ENCODE results near the gene GPR161. TPM values are rescaled to one million over a fixed set of nuclear protein-coding genes. Genes with fewer than 3 reads are reported as not detected.

The GPR161 gene
- total RNA-seq, 2 experiments from 2014 or later: not detected

DNA sequence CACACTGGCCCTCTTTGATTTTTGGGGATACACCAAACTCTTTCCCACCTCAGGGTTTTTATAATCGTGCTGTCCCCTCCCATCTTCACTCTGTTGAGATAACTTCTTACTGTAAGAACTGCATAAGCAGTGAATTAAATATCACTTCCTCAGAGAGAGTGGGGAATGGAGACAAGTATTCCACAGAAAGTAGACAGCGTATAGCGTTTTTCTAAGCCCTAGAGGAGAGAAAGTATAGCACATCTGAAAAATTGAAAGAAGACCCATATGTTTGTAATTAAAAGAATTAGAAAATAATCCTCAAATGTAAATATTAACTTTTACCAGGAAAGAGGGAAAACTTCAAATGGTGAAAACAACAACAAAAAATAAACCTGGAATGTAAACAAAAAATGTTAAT lies 67.3 kb downstream of the GPR161 start:
- Mint-ChIP-seq H3K27ac (no peak overlapping the region), H3K4me3 (no peak overlapping the region), H3K36me3 (ENCODE audit: low read depth) (peaks cover 82% of the 10 kb centered on the region), H3K9me3 (no peaks in the 10 kb centered on the region), H3K4me1 (ENCODE audit: low read depth) (no peaks in the 10 kb centered on the region), H3K27me3 (no peaks in the 10 kb centered on the region)
- CTCF ChIA-PET: interaction anchor here (1.9 kb wide), 1 partner anchor 13 kb away, joined by 7 read pairs; no protein-coding TSS in a partner anchor
- Histone ChIP-seq H3K27me3 (ENCODE audit: control insufficient read depth in 1 of 2, insufficient read depth in 2 of 2, low read length in 2 of 2) (no peaks in the 10 kb centered on the region), H3K27ac (ENCODE audit: low read depth in 1 of 2, low read length in 2 of 2) (no peak overlapping the region), H3K9me3 (ENCODE audit: control insufficient read depth in 1 of 2, insufficient read depth in 1 of 2, low read length in 2 of 2) (no peaks in the 10 kb centered on the region), H3K4me3 (ENCODE audit: low read length) (no peak overlapping the region), H3K36me3 (ENCODE audit: insufficient read depth, low read length) (peaks cover 69% of the 10 kb centered on the region), H3K4me1 (ENCODE audit: insufficient read depth, low read length) (no peaks in the 10 kb centered on the region)
- DNase-seq (no peak), ATAC-seq (ENCODE audit: poor library complexity) (no peak)
- TF ChIP-seq CTCF (IDR thresholded peaks at IDR 0.05): no peak
- intact Hi-C loops (cut with DNase I, micrococcal nuclease): loop anchor here in 1 of 2 experiments (10.0 kb wide), 1 partner anchor 135 kb away; the partner anchor contains the start of genes DCAF6 and MPC2
- POLR2A ChIA-PET: no interaction called here

- Histone ChIP-seq H3K4me1 (ENCODE audit: insufficient read depth, low read length) (no peaks in the 10 kb centered on the region), H3K36me3 (ENCODE audit: insufficient read depth, low read length) (peaks cover 49% of the 10 kb centered on the region), H3K4me3 (ENCODE audit: low read length) (no peak overlapping the region), H3K9me3 (ENCODE audit: control insufficient read depth in 1 of 2, insufficient read depth in 1 of 2, low read length in 2 of 2) (no peaks in the 10 kb centered on the region), H3K27me3 (ENCODE audit: control insufficient read depth in 1 of 2, insufficient read depth in 2 of 2, low read length in 2 of 2) (no peaks in the 10 kb centered on the region), H3K27ac (ENCODE audit: low read depth in 1 of 2, low read length in 2 of 2) (no peak overlapping the region)
- CTCF ChIA-PET: no interaction called here
- no peak for ATAC-seq (ENCODE audit: poor library complexity)
- POLR2A ChIA-PET: no interaction called here
- H3K36me3 Mint-ChIP-seq (ENCODE audit: low read depth): peaks cover 63% of the 10 kb centered on the region
- no peak overlapping the region for H3K27ac Mint-ChIP-seq
- TF ChIP-seq CTCF (IDR thresholded peaks at IDR 0.05): no peak
- no peaks in the 10 kb centered on the region for H3K9me3 Mint-ChIP-seq
- intact Hi-C loops (cut with DNase I, micrococcal nuclease): loop anchor here in 1 of 2 experiments (10.0 kb wide), 1 partner anchor 131 kb away; the partner anchor contains the start of genes DCAF6 and MPC2
- DNase-seq: no peak
- H3K4me1 Mint-ChIP-seq (ENCODE audit: low read depth): no peaks in the 10 kb centered on the region
- H3K27me3 Mint-ChIP-seq: no peaks in the 10 kb centered on the region
- H3K4me3 Mint-ChIP-seq: no peak overlapping the region
Observed at GRCh38 chr1:168065506-168065905, 71.2 kb downstream of the GPR161 start.

GRCh38 chr1:168064216-168064615 lies 72.5 kb downstream of the GPR161 start:
- DNase-seq: no peak
- Mint-ChIP-seq H3K9me3 (no peaks in the 10 kb centered on the region), H3K4me3 (no peak overlapping the region), H3K4me1 (ENCODE audit: low read depth) (no peaks in the 10 kb centered on the region), H3K27me3 (no peaks in the 10 kb centered on the region), H3K27ac (no peak overlapping the region), H3K36me3 (ENCODE audit: low read depth) (peaks cover 54% of the 10 kb centered on the region)
- ChIA-PET POLR2A (interaction anchor here (0.6 kb wide), 1 partner anchor 348 kb away, joined by 3 read pairs; no protein-coding TSS in a partner anchor), CTCF (interaction anchor here (1.6 kb wide), 1 partner anchor 18 kb away, joined by 6 read pairs; no protein-coding TSS in a partner anchor)
- intact Hi-C loops (cut with DNase I, micrococcal nuclease): loop anchor here in 1 of 2 experiments (10.0 kb wide), 1 partner anchor 129 kb away; the partner anchor contains the start of genes DCAF6 and MPC2
- H3K9me3 ChIP-seq (ENCODE audit: control insufficient read depth in 1 of 2, insufficient read depth in 1 of 2, low read length in 2 of 2): no peaks in the 10 kb centered on the region
- no peak for ATAC-seq (ENCODE audit: poor library complexity)
- TF ChIP-seq CTCF (IDR thresholded peaks at IDR 0.05): no peak
- peaks cover 38% of the 10 kb centered on the region for H3K36me3 ChIP-seq (ENCODE audit: insufficient read depth, low read length)
- no peak overlapping the region for H3K4me3 ChIP-seq (ENCODE audit: low read length)
- no peaks in the 10 kb centered on the region for H3K4me1 ChIP-seq (ENCODE audit: insufficient read depth, low read length)
- H3K27ac ChIP-seq (ENCODE audit: low read depth in 1 of 2, low read length in 2 of 2): no peak overlapping the region
- H3K27me3 ChIP-seq (ENCODE audit: control insufficient read depth in 1 of 2, insufficient read depth in 2 of 2, low read length in 2 of 2): no peaks in the 10 kb centered on the region
